ENCODE data around the gene KIAA0040. TPM values are rescaled to one million over a fixed set of nuclear protein-coding genes. Genes with fewer than 3 reads are reported as not detected.
A peak's percentile ranks its signal among the peaks of the same experiment; 100 is the strongest.

Gene KIAA0040
- total RNA-seq, result 5.9 TPM

DNA sequence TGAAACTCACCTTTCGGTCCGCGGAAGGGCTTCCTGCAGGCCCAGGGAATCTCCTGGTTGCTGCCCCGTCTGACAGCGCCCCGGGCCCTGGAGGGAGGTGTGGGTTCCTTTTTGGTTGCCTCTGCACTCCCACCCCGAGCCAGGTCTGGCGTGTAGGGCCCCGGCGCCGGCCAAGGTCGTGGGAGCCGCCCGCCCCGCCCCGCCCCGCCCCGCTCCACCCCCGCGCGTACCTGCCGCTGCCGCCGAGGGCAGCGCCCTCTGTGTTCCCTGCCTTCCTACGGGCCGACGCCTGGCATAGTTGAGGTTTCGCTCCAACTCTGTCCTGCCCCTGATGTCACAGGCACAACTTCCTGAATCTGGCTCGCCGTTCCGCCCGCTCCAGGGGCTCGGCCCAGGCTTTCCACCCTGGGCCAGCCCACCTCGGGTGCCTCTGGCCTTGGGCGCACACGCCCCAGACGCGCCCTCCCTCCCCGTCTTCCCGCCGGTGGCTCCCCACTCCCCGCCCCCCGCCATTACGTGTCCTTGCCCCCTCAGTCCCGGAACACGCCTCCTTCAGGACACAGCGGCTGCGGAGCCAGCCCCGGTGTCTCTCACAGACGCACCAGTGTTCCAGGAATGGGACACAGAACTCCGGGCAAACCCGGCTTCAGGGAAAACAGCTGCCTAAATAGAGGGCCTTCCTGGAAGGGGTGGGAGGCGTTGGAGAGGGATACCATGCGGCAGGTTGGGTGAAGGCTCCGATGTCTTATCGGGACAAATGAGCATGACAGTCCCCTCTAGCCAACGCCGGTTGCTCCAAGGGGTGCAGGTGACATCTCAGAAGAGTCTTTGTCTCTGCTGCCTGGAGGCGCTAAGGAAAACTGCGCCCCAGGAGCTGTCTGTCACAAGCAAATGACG lies at the start of gene KIAA0040:
TSS of gene KIAA0040 (minus strand) at position 147 of the 897 bp plus-strand sequence. CDS start 31,763 bp downstream, outside the sequence.
- DNase-seq (ENCODE audit: low spot score) (peak; percentile 87), ATAC-seq (peak; percentile 93)

DNA sequence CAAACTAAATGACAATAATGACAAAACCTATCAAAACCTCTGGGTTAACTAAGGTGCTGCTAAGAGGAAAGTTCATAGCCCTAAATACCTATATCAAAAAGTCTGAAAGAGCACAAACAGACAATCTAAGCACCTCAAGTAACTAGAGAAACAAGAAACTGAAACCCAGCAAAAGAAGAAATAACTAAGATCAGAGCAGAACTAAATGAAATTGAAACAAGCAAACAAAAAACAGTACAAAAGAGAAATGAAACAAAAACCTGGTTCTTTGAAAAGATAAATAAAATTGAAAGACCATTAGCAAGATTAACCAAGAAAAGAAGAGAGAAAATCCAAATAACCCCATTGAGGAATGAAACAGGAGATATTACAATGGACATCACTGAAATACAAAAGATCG lies 44.8 kb upstream of the KIAA0040 start:
- ATAC-seq (no peak), DNase-seq (ENCODE audit: low spot score) (no peak)

DNA sequence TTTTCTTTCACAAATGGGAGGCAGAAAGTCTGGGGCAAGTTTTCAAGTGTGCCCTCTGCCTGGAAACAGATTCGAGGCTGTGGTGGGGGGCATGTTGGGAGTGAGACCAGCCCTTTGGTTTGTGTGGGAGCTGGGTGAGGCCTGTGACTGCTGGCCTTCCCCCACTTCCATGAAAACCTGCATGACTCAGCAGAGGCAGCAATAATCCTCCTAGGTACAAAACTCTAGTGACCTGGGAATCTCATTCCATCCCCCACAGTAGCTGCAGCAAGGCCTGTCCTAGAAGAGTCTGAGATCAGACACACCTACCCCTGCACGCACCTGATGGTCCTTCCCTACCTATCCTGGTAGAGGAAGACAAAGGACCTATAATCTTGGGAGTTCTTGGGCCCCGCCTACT lies 42.1 kb upstream of the KIAA0040 start:
- ATAC-seq (no peak), DNase-seq (ENCODE audit: low spot score) (no peak)

DNA sequence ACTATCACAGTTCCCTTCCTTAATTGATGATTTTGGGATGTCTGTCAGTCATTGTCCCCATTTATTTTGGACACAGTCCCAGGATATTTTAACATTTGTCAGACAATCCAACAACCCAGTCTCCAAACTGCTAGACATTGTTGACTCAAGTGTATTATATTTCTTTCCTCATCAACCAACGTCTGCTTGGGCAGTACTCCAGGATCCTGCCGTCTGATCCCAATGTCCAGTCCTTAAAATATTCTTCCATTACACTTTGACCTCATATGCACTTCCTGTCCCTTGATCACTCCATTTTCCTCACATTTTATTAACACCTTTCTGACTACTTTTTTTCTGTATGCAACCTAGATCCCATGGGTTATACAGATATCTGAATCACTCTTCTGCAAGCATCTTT lies 39.8 kb upstream of the KIAA0040 start:
- no peak for DNase-seq (ENCODE audit: low spot score)
- ATAC-seq, result no peak

DNA sequence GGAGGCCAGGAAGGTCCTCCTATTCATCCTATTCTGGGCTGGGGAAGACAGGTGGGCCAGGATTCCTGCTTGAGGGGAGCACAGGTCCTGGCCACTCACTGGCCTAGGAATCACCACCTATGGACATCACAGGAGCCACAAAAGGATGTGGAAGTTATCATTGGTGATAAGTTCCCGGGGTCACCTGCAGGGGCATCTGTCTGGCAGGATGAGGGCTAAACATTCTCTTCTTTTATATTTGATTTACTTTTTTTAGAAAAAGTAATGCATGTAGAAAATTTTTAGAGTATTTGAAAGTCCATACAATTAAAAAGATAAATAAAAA lies 33.2 kb upstream of the KIAA0040 start:
- DNase-seq (ENCODE audit: low spot score), result no peak
- ATAC-seq, result no peak

DNA sequence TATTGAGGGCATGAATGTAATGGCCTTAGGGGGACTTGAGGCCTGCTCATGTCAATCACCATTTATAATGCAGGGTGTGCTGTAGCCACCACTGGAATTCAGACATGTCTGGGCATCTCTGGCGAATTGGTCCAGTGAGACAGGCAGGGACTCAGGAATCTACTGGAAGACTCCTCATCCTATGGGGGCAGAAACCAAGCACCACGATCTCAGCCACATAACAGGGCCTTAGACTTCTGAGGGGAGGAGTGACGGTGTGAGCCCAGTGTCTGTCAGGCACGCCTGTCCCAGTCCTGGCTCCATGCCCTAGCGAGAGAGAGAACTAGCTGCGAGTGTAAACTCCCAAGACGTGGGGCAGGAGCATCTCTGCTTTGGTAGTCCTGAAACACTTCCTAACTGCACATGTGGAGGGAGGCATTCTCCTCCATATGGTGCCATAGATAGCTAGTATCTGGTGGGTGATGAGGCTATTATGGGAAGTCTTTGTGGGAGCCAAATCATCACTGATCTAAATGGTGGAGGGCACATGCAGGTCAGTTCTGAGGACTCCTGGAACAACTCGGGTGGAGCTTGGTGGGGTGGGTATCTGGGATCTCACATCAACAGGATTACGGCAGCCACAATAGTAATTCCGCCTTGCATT lies 29.8 kb upstream of the KIAA0040 start:
- ATAC-seq (no peak), DNase-seq (ENCODE audit: low spot score) (no peak)

DNA sequence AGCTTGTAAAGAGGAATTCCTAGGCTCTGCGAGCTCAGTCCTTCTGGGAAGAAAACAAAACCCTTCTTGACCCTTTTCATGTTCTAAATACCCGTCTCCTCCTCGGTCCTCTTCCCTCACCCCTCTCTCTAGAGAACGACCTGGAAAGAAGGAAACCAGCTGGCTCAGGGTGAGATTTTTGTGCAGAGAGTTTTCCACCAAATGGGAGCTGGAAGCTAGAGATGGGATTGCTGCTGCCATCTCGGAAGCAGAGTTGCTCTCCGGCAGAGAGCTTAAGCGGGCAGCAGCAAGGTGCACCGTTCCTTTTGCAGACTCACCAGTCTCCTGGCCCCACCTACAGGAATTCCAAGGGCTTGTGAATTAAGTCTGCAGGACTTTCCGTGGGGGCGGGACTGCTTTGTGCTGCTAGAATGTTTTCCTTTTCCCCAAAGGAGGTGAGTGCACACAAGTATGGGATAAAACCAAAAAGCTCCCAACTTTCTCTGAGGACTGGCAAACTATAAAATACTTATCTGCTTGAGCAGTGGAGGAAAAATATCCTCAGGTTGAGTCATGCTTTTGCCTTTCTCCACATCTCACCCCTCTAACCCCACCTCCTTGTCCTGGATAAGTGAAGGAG lies 29.1 kb upstream of the KIAA0040 start:
- ATAC-seq, result peak; percentile 35
- DNase-seq (ENCODE audit: low spot score), result no peak

DNA sequence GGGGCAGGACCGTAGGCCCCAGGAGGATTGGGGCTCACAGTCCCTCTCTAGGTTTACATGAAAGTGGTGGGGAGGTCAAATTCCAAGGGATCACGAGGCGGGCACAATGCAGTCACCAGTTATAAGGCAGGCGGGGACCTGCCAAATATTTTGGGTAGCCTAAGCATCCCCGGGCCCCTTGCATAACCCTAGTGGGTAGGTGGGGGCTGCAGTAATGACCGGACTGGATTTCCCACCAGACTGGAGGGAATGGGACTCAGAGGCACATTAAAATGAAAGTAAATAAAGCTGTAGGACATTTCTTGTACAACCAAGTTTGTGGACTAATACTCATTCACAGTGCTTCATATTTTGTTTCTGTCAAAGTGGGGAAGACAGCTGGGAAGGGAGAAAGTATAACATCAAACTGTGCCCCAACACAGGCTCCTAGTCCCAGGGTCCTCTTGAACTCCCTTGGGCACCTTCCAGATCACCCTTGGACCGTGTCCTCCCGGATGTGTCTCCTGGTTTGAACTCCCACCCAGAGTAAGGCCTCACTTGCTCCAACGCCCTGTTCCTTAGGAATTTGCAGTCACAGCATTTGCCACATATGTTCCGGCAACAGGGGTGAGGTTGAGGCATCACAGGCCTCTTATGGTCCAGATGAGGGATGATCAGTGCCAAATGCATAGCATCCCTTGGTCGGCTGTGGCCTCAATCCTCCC lies 28.4 kb upstream of the KIAA0040 start:
- no peak for ATAC-seq
- no peak for DNase-seq (ENCODE audit: low spot score)

DNA sequence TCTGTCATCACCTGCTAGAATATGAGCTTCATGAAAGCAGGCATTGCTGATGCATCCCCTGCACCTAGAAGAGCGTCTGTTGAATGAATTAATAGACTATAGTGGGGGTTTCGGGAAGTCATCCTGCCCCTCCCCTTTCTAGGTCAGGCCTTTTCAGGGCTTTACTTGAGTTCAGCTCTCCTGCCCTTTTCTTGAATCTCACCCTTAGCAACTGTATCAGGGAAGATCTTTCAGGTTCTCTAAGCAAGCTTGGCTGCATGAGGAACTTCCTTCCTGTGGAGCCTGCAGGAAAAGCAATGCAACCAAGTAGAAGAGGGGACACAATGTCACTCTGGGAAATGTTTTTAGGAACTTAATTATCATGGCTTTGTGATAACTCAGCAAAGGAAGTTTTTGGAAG lies 27.2 kb upstream of the KIAA0040 start:
- ATAC-seq (peak; percentile 44), DNase-seq (ENCODE audit: low spot score) (no peak)

DNA sequence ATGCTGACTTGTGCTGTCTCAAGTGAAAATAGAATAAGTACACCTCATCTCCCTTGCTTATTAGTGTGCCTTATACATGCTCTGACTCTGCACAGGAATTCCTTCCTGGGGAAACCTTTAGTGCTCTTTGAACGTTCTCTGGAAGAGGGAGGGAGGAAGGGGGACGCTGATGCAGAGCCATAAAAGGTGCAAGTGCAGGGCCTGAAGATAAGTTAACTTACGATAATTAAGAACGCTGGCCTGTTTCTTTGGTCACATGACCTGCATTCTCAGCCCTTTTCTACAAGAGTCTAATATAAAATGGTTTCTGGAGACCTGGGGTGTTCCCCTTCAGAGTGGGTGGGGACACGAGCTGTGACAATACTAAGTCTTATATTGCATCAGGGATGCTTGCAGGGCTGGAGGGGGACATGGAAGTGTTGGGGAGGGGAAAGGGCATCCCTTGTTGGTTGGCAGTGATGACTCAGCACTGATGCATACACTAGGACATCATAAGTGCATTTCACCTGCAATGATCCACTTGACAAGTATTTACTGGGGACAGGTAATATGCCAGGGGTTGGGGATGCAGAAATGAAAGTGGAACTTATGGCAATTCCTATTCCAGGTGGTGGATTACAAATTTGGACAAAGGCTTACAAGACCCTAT lies 26.3 kb upstream of the KIAA0040 start:
- ATAC-seq, result no peak
- DNase-seq (ENCODE audit: low spot score), result no peak

DNA sequence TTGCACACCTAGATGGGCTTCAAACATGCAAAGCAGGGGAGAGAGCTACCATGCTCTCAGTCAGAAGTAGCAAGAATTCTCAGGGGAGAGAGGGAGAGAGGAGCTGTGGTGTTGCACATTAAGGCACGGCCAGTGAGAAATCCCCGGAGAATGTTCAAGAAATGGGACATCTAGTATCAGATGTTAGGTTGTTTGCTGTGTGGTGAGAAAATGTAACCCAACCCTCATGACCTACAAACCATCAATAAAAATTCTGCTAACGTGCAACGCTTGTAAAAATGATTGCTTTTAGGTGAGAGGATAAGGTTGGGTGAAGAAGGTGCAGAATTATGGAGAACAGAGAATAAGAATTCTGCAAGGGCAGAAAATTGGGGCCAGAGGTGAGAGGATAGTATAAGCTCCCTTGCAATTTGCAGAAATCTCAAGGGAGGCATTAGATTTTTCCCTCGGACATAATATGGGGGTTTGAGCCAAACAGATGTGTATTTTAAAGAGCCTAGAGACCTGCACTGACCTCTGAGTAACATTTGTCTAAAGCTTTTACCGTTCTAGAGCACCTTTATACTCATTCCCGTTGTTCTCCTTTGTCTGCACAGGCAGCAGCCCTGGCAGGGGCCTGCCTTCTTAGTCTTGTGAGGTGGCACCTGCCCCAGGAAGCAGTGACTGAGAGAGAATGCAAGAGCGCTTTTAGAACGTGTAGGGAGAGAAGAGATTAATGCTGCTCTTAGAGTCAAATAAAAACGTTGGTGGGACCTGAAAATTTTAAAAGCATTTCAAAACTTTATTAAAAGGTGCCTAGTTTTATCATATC lies 25.4 kb upstream of the KIAA0040 start:
- ATAC-seq (no peak), DNase-seq (ENCODE audit: low spot score) (no peak)

DNA sequence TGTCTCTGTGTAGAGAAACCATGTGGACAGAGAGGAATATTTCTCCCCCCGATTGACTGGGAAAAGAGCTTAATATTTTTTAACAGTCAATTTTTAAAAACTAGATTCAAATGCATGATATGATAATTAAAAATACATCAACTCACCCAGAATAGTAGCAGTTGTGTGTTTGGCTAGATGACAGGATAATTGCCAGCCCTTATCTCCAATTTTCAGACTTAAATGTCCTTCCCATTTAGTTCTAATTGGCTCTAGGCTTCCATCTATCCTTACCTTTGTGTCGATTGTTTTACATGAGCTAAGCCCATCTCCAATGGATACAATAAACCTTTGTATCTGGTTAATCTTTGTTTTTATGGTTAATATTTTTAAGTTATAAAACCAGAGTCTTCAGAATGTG lies 23.9 kb upstream of the KIAA0040 start:
- DNase-seq (ENCODE audit: low spot score) (no peak), ATAC-seq (no peak)

DNA sequence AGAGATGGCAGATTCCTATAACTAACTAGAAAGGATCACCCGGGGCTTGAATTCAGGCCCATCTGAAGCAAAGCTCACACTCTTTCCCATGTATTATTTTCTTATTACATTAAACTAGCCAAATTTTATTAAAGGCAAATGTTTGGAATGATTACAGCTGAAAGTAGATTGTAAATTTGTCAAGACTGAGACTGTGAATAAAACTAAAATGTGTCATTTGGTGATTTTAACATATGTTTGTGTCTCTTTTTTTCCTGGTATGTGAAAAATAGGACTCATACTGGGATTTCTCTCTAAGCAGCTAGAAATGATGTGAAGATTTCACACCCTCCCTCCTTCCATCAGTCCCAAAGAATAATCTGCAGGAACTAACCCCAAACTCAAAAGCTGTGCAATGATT lies 19.1 kb upstream of the KIAA0040 start:
- DNase-seq (ENCODE audit: low spot score), result no peak
- ATAC-seq, result no peak

DNA sequence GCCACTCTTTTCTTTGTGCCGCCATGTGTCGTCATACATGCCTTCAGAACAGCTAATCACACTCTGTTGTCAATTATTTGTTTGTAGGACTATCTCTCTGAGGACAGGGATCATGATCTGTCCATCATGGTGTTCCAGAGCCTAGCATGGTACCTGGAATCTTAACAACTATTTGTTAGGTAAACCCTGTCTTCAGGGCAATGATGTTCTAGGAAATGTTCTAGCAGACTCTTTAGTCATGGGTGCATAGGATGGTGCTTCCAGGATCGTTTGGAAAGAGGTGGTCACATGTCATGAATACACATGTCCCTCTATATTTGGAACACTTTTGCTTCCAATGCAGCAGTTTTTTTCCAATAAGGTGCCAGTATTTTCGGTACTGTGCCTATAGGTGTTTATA lies 18.2 kb upstream of the KIAA0040 start:
- no peak for ATAC-seq
- no peak for DNase-seq (ENCODE audit: low spot score)

DNA sequence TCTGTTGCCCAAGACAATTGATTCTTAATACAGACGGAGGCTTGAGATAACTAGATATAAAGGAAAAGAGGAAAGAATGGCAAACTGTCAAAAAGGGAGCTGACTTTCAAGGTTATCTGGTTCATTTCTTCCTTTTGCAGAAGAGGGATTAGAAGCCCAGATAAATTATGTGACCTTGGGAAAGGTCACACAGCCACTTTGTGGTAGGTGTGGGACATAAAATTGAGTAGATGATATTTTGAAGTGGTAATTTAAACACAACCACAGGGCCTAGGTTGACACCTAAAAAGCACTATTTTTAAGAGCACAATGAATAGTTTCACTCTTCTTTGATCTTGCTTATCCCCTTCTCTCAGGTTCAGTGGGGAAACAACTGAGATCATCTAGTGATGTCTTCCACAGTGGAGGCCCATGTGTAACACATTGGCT lies 16.9 kb upstream of the KIAA0040 start:
- ATAC-seq (no peak), DNase-seq (ENCODE audit: low spot score) (no peak)

DNA sequence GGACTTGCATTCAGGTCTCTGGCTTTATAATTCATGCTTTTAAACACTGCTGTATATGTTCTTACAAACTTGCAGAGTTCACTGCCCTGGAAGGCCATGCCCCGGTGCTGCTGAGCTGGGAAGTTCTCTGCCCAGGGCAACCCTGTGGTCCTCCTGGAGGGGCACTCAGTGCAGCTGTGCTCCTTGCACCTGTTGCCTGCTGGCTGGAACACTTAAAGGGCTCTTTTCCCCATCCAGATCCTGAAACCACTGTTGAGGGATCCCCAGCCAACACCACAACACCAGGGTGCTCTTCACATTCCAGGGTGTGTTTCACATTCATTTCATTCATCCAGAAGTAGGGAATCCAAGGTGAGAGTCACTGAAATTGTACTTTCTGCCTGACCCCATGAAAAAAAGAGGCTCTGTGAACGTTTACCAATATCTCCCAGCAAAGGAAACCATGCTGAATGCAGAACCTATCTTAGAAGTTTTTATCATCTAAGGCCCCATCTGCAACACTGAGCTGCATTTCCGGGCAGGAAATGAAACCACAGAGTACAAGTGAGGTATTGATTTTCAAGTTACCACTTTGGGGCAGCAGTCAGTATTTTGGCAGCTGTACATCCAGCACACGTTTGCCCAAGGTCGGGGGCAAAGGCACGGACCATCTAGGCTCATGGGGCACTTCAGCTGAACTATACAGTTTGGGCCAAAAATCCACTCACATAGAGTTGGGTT lies 16.4 kb upstream of the KIAA0040 start:
- ATAC-seq, result peak; percentile 90
- peak; percentile 66 for DNase-seq (ENCODE audit: low spot score)

DNA sequence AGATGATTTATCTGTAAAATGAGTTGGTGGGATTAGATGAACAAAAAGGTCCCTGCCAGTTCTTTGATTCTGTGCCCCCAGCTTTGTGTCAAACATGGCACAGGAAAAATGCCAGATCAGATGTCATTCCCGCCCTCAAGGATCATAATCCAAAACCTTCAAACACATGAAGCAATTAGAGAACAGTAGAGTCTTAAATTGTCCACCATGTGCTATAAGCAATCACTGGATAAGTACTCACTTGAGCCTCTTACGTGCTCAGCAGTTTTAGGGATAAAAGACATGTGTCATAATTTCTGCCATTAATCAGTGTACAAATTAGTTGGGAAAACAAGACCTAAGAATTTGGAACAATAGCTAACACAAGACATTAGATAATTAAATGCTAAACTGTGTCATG lies 15.4 kb upstream of the KIAA0040 start:
- no peak for ATAC-seq
- DNase-seq (ENCODE audit: low spot score), result no peak

DNA sequence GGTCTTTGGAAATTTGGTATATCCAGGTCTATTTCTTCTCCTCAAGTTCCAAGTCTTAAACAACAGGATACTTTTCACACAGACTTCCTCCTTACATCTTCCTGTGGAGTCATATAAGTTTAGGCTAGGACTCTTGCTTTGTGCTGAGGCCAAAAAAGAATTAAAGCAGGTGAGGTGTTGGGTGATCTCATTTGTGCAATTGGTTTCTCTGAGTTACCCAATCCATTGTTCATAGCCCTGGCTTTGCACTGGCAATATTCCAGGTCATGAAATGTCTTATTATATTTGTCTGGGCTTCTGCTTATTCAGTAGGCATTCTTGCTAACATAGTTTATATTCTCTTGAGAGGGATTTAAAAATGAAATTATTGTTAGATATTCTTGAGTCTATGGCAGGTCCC lies 14.1 kb upstream of the KIAA0040 start:
- DNase-seq (ENCODE audit: low spot score), result no peak
- no peak for ATAC-seq

DNA sequence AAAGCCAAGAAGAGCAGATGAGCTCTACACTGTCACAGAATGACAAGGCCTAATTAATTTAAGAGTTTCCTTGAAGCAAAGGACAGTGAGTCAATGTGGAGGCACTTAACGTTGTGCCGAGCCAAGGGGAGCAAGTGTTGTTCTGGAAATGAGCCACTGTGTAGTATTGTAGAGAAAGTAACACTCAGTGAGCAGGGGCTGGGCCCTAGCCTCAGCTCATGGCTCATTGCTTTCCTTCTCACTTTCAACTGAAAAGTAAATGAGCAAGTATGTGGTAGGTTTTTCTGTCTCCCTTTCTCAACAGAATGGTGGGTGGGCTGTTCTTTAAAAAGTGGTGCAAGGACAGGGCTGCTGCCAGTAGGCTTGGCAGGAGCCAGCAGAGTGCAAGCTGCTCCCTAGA lies 11.8 kb upstream of the KIAA0040 start:
- DNase-seq (ENCODE audit: low spot score) (no peak), ATAC-seq (no peak)
